GM06990 (cell line): ENCODE results near the gene DAPK1.

Experiments used
- DNase-seq: peaks from one replicate; pipeline ENCODE4 v3.0.0-alpha.2; 2011; ENCODE audit not compliant: insufficient read length; ENCODE audit errors: extremely low read depth
- H3K27me3 ChIP-seq: replicated peaks from 2 replicates; pipeline ENCODE4 v1.6.0; 2011; ENCODE audit warnings: low read length; ENCODE audit not compliant: control insufficient read depth, insufficient read depth
- H3K36me3 ChIP-seq: 2 replicates; pipeline ENCODE4 v1.5.1; 2011; ENCODE audit warnings: low read length; ENCODE audit not compliant: control insufficient read depth, insufficient read depth
- H3K4me3 ChIP-seq: replicated peaks from 2 replicates; pipeline ENCODE4 v1.5.1; 2011; ENCODE audit warnings: low read depth, mild to moderate bottlenecking, control low read depth, low read length
- TF ChIP-seq, protein P1 (sequence below): IDR thresholded peaks from 2 replicates; pipeline ENCODE4 v1.5.1; 2011; ENCODE audit warnings: low read length, control low read depth, mild to moderate bottlenecking, inconsistent platforms; ENCODE audit not compliant: insufficient read depth, poor library complexity, severe bottlenecking

Gene DAPK1

DNA sequence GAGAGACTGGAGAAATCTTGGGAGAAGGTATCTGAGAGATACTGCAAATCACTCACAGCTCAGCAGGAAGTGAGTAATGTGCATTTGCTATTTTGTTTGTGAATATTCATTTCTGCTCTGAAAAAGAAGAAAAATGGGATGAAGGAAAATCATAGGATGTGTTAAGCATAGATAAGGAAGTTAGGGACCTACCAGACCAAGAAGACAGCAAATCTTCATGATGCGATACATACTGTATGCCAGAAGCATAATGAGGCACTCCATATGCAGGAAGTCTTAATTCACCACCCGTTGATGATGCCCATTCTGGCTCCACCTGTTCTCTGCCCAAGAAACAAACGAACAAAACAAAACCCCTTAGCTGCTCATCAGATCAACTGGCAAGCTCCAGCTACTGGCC is 6.1 kb upstream of the DAPK1 start:
- TF ChIP-seq, protein P1, sequence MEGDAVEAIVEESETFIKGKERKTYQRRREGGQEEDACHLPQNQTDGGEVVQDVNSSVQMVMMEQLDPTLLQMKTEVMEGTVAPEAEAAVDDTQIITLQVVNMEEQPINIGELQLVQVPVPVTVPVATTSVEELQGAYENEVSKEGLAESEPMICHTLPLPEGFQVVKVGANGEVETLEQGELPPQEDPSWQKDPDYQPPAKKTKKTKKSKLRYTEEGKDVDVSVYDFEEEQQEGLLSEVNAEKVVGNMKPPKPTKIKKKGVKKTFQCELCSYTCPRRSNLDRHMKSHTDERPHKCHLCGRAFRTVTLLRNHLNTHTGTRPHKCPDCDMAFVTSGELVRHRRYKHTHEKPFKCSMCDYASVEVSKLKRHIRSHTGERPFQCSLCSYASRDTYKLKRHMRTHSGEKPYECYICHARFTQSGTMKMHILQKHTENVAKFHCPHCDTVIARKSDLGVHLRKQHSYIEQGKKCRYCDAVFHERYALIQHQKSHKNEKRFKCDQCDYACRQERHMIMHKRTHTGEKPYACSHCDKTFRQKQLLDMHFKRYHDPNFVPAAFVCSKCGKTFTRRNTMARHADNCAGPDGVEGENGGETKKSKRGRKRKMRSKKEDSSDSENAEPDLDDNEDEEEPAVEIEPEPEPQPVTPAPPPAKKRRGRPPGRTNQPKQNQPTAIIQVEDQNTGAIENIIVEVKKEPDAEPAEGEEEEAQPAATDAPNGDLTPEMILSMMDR = no peak
- DNase-seq = no peak
- Histone ChIP-seq H3K27me3 (no peaks in the 10 kb centered on the region), H3K36me3 (no peaks in the 10 kb centered on the region), H3K4me3 (no peak overlapping the region)

DNA sequence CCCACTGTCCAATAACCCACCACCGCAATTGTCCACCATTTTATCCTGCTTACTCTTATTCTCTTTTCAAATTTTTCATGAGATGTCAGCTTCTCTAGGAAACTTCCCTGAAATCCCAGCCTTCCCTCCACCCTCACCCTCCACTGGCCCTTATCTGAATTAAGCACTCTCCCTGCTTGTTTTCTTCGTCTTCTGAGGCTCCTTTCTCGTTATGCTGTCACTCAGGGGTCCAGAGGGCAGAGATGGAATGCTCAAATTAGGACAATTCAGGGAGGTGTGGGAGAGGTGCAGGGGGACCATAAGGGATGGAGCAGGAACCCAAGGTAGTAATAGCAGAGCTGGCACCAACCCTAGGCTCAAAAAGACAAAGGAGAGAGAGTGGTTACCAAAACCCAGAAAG is 5.0 kb upstream of the DAPK1 start:
- no peak overlapping the region for H3K4me3 ChIP-seq
- no peaks in the 10 kb centered on the region for H3K36me3 ChIP-seq
- TF ChIP-seq, protein P1 = no peak
- no peak for DNase-seq
- H3K27me3 ChIP-seq = no peaks in the 10 kb centered on the region

DNA sequence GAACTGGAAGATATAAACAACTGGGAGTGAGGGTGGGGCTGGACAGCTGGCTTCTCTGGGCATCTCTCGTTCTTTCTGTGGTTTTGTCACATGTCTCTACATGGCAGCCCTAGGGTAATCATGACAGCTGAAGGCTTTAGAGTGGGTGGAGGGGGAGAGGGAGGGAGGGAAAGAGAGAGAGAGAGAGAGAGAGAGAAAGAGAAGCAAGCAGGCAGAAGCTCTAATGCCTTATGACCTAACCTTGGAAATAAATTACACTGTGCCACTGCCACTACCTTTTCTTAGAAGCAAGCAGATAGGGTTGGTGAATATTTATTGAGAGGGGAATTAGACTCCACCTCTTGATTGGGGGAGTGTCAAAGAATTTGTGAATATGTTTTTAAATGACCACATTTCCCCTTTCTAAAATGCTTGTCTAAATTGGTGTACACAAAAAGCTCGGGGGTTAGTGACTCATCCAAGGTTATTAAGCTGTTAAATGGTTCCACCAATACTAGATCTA is 2.6 kb upstream of the DAPK1 start:
- Histone ChIP-seq H3K27me3 (no peaks in the 10 kb centered on the region), H3K4me3 (no peak overlapping the region), H3K36me3 (no peaks in the 10 kb centered on the region)
- no peak for DNase-seq
- TF ChIP-seq, protein P1 = no peak

DNA sequence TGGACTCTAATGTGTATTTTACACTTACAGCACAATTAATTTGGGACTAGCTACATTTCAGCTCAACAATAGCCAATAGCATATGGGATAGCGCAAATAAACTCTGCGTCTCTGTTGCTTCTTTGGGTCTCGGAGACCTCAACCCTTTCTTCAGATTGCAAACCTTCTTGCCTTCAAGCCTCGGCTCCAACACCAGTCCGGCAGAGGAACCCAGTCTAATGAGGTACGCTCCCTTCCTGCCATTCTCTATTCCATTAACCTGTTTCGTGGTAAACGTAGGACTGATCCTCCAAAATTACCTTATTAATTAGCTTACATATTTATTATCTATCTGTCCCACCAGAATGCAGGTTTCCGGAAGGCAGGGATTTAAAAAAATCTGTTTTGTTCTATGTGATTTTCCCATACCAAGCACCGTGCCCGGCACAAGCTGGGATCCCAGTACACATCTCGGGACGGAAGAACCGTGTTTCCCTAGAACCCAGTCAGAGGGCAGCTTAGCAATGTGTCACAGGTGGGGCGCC is 525 bp upstream of the DAPK1 start:
- H3K4me3 ChIP-seq = peak overlapping the region; percentile 94
- no peaks in the 10 kb centered on the region for H3K27me3 ChIP-seq
- TF ChIP-seq, protein P1 = no peak
- H3K36me3 ChIP-seq = peaks cover 2% of the 10 kb centered on the region; the same call in 1 of the 2 replicates
- DNase-seq = no peak

DNA sequence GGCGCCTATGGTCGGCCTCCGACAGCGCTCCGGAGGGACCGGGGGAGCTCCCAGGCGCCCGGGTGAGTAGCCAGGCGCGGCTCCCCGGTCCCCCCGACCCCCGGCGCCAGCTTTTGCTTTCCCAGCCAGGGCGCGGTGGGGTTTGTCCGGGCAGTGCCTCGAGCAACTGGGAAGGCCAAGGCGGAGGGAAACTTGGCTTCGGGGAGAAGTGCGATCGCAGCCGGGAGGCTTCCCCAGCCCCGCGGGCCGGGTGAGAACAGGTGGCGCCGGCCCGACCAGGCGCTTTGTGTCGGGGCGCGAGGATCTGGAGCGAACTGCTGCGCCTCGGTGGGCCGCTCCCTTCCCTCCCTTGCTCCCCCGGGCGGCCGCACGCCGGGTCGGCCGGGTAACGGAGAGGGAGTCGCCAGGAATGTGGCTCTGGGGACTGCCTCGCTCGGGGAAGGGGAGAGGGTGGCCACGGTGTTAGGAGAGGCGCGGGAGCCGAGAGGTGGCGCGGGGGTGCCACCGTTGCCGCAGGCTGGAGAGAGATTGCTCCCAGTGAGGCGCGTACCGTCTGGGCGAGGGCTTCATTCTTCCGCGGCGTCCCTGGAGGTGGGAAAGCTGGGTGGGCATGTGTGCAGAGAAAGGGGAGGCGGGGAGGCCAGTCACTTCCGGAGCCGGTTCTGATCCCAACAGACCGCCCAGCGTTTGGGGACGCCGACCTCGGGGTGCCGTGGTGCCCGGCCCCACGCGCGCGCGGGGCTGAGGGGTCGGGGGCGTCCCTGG is 561 bp downstream of the DAPK1 start:
- peak overlapping the region; percentile 94 for H3K4me3 ChIP-seq
- no peaks in the 10 kb centered on the region for H3K27me3 ChIP-seq
- H3K36me3 ChIP-seq = peaks cover 2% of the 10 kb centered on the region
- TF ChIP-seq, protein P1 = peak; percentile 32
- peak; percentile 64 for DNase-seq
